B cell (primary cell): ENCODE data around the gene TFRC.

ENCODE experiments used
- CTCF ChIP-seq: fragments of 200-600 bp; IDR thresholded peaks from one replicate; pipeline ENCODE4 v1.8.0; 2022; ENCODE audit warnings: antibody characterized with exemption, mild to moderate bottlenecking
- EZH2 ChIP-seq: IDR thresholded peaks from 2 replicates; pipeline ENCODE4 v1.6.1; 2012; ENCODE audit warnings: borderline replicate concordance, low read depth, mild to moderate bottlenecking, moderate library complexity, low read length; ENCODE audit not compliant: insufficient read depth, poor library complexity, severe bottlenecking

GRCh38 chr3:196108075-196108743, 26.3 kb upstream of the TFRC start:
- TF ChIP-seq CTCF, result no peak
- TF ChIP-seq EZH2, result no peak
